Mammary epithelial cell (primary cell): ENCODE data around the gene QRICH1.

Source experiments
- CTCF ChIP-seq, 2 donors: IDR thresholded peaks in 1 of 2; conservative IDR thresholded peaks in 1 of 2; 2 replicates each; pipeline ENCODE4 v1.5.1; 2011 to 2012; ENCODE audit warnings: inconsistent platforms in 2 of 2, low read length in 2 of 2, mild to moderate bottlenecking in 2 of 2, control low read depth in 1 of 2, low read depth in 1 of 2; ENCODE audit not compliant: insufficient read depth in 1 of 2; ENCODE audit errors: extremely low read depth in 1 of 2
- EZH2 ChIP-seq: IDR thresholded peaks from 2 replicates; pipeline ENCODE4 v1.6.1; 2012; ENCODE audit warnings: low read length, inconsistent platforms, borderline replicate concordance

- TF ChIP-seq CTCF (conservative IDR thresholded peaks at IDR 0.05 in 1 of 2, IDR thresholded peaks at IDR 0.05 in 1 of 2; ENCODE audit: extremely low read depth in 1 of 2, insufficient read depth in 1 of 2, low read depth in 1 of 2, low read length in 2 of 2) (no peak), EZH2 (no peak)
Measured at GRCh38 chr3:49133226-49133951, 39.5 kb upstream of the QRICH1 start.
